ENCODE results near the gene ARHGAP26. TPM values are rescaled to one million over a fixed set of nuclear protein-coding genes. Genes with fewer than 3 reads are reported as not detected.

Gene ARHGAP26
- total RNA-seq, 1 experiment from 2014 or later = 54.3 TPM

- DNase-seq (ENCODE audit: unreplicated experiment) = no peak
- ChIA-PET POLR2A (interaction anchor here (0.7 to 2.5 kb wide), 2 partner anchors 13 to 163 kb away, joined by 3 to 8 read pairs; no protein-coding TSS in a partner anchor), CTCF (interaction anchor here (0.9 to 26.6 kb wide), 7 partner anchors 13 to 1084 kb away, joined by 3 to 1942 read pairs (median 66); partner anchors contain the start of gene ARHGAP26)
- intact Hi-C loops (cut with micrococcal nuclease) = loop anchor here (5.0 kb wide), 1 partner anchor 272 kb away; no protein-coding TSS in a partner anchor
- BruUV-seq (replicated peaks) = no TSS peak
- peaks cover 6% of the 10 kb centered on the region for H3K36me3 Mint-ChIP-seq (ENCODE audit: insufficient read depth, unreplicated experiment)
- no peak overlapping the region for H3K27ac Mint-ChIP-seq (ENCODE audit: low read depth, unreplicated experiment)
- no peaks in the 10 kb centered on the region for H3K9me3 Mint-ChIP-seq (ENCODE audit: unreplicated experiment)
- no peaks in the 10 kb centered on the region for H3K27me3 Mint-ChIP-seq (ENCODE audit: insufficient read depth, unreplicated experiment)
- no peak for TF ChIP-seq CTCF (IDR thresholded peaks at IDR 0.05; ENCODE audit: unreplicated experiment)
- peaks cover 6% of the 10 kb centered on the region for H3K4me1 Mint-ChIP-seq (ENCODE audit: insufficient read depth, unreplicated experiment)
- H3K4me3 Mint-ChIP-seq (ENCODE audit: unreplicated experiment) = no peak overlapping the region
Observed at GRCh38 chr5:142884029-142884428, 113.9 kb downstream of the ARHGAP26 start.

GRCh38 chr5:142886211-142886610, 116.0 kb downstream of the ARHGAP26 start:
- no peaks in the 10 kb centered on the region for H3K27me3 Mint-ChIP-seq (ENCODE audit: insufficient read depth, unreplicated experiment)
- ChIA-PET CTCF (interaction anchor here (0.7 to 26.6 kb wide), 8 partner anchors 7 to 230 kb away, joined by 3 to 1942 read pairs (median 46); no protein-coding TSS in a partner anchor), POLR2A (interaction anchor here (1.1 to 1.4 kb wide), 3 partner anchors 11 to 169 kb away, joined by 3 to 4 read pairs (median 3); no protein-coding TSS in a partner anchor)
- peaks cover 6% of the 10 kb centered on the region for H3K36me3 Mint-ChIP-seq (ENCODE audit: insufficient read depth, unreplicated experiment)
- intact Hi-C loops (cut with micrococcal nuclease) = loop anchor here (5.0 kb wide), 1 partner anchor 229 kb away; no protein-coding TSS in a partner anchor
- H3K9me3 Mint-ChIP-seq (ENCODE audit: unreplicated experiment) = no peaks in the 10 kb centered on the region
- H3K27ac Mint-ChIP-seq (ENCODE audit: low read depth, unreplicated experiment) = no peak overlapping the region
- TF ChIP-seq CTCF (IDR thresholded peaks at IDR 0.05; ENCODE audit: unreplicated experiment) = no peak
- DNase-seq (ENCODE audit: unreplicated experiment) = no peak
- peaks cover 6% of the 10 kb centered on the region for H3K4me1 Mint-ChIP-seq (ENCODE audit: insufficient read depth, unreplicated experiment)
- no TSS peak for BruUV-seq (replicated peaks)
- no peak overlapping the region for H3K4me3 Mint-ChIP-seq (ENCODE audit: unreplicated experiment)

GRCh38 chr5:142886956-142887355, 116.8 kb downstream of the ARHGAP26 start:
- no TSS peak for BruUV-seq (replicated peaks)
- H3K4me1 Mint-ChIP-seq (ENCODE audit: insufficient read depth, unreplicated experiment) = peaks cover 6% of the 10 kb centered on the region
- no peaks in the 10 kb centered on the region for H3K27me3 Mint-ChIP-seq (ENCODE audit: insufficient read depth, unreplicated experiment)
- no peak for DNase-seq (ENCODE audit: unreplicated experiment)
- POLR2A ChIA-PET = interaction anchor here (1.1 to 2.6 kb wide), 4 partner anchors 10 to 169 kb away, joined by 3 to 9 read pairs (median 4); no protein-coding TSS in a partner anchor
- no peaks in the 10 kb centered on the region for H3K9me3 Mint-ChIP-seq (ENCODE audit: unreplicated experiment)
- peaks cover 6% of the 10 kb centered on the region for H3K36me3 Mint-ChIP-seq (ENCODE audit: insufficient read depth, unreplicated experiment)
- no peak overlapping the region for H3K4me3 Mint-ChIP-seq (ENCODE audit: unreplicated experiment)
- TF ChIP-seq CTCF (IDR thresholded peaks at IDR 0.05; ENCODE audit: unreplicated experiment) = no peak
- CTCF ChIA-PET = interaction anchor here (0.9 to 26.6 kb wide), 11 partner anchors 7 to 280 kb away, joined by 3 to 1942 read pairs (median 26); no protein-coding TSS in a partner anchor
- no peak overlapping the region for H3K27ac Mint-ChIP-seq (ENCODE audit: low read depth, unreplicated experiment)
- intact Hi-C loops (cut with micrococcal nuclease) = loop anchor here (5.0 kb wide), 1 partner anchor 230 kb away; no protein-coding TSS in a partner anchor

GRCh38 chr5:142888469-142889085, 118.4 kb downstream of the ARHGAP26 start:
- H3K27ac Mint-ChIP-seq (ENCODE audit: low read depth, unreplicated experiment) = no peak overlapping the region
- BruUV-seq (replicated peaks) = no TSS peak
- CTCF ChIA-PET = interaction anchor here (0.6 to 26.6 kb wide), 65 partner anchors 9 to 1299 kb away, joined by 3 to 1942 read pairs (median 4); partner anchors contain the start of gene PCDH12
- H3K9me3 Mint-ChIP-seq (ENCODE audit: unreplicated experiment) = no peaks in the 10 kb centered on the region
- peak; percentile 89 for TF ChIP-seq CTCF (IDR thresholded peaks at IDR 0.05; ENCODE audit: unreplicated experiment)
- H3K4me1 Mint-ChIP-seq (ENCODE audit: insufficient read depth, unreplicated experiment) = no peaks in the 10 kb centered on the region
- peaks cover 6% of the 10 kb centered on the region for H3K36me3 Mint-ChIP-seq (ENCODE audit: insufficient read depth, unreplicated experiment)
- POLR2A ChIA-PET = interaction anchor here (0.7 to 2.6 kb wide), 9 partner anchors 10 to 196 kb away, joined by 3 to 14 read pairs (median 4); no protein-coding TSS in a partner anchor
- no peaks in the 10 kb centered on the region for H3K27me3 Mint-ChIP-seq (ENCODE audit: insufficient read depth, unreplicated experiment)
- no peak overlapping the region for H3K4me3 Mint-ChIP-seq (ENCODE audit: unreplicated experiment)
- intact Hi-C loops (cut with micrococcal nuclease) = loop anchor here (1.0 to 5.0 kb wide), 4 partner anchors 28 to 231 kb away; no protein-coding TSS in a partner anchor
- peak; percentile 83 for DNase-seq (ENCODE audit: unreplicated experiment)

All from MCF 10A (cell line).